K562 (cell line): ENCODE results near the gene MPDU1. TPM values are rescaled to one million over a fixed set of nuclear protein-coding genes. Genes with fewer than 3 reads are reported as not detected.
A peak's percentile ranks its signal among the peaks of the same experiment; 100 is the strongest.

Source experiments
- ARID1B ChIP-seq: fragments of 450-650 bp; IDR thresholded peaks from 2 replicates; pipeline ENCODE4 v1.6.1; 2016; ENCODE audit warnings: antibody characterized with exemption, mild to moderate bottlenecking, inconsistent platforms
- CHD4 ChIP-seq: fragments of 200-600 bp; sonication (generic); IDR thresholded peaks from 3 replicates; pipeline ENCODE4 v1.6.1; 2012; ENCODE audit warnings: low read depth, mild to moderate bottlenecking, mixed read lengths, low read length, inconsistent platforms; ENCODE audit not compliant: insufficient read depth, insufficient replicate concordance, poor library complexity, severe bottlenecking
- CHD7 ChIP-seq: fragments of 200-600 bp; sonication (generic); IDR thresholded peaks from one replicate; pipeline ENCODE4 v1.6.1; 2012; ENCODE audit warnings: mild to moderate bottlenecking, low read depth, low read length, inconsistent platforms
- CREBBP ChIP-seq: IDR thresholded peaks from one replicate; pipeline ENCODE4 v1.6.1; 2012; ENCODE audit warnings: low read depth, mild to moderate bottlenecking, control low read depth, inconsistent platforms, low read length
- HCFC1 ChIP-seq: IDR thresholded peaks from 2 replicates; pipeline ENCODE4 v1.6.1; 2012; ENCODE audit warnings: low read depth, low read length, improper control_type of control experiment
- HMG20A ChIP-seq: fragments of 450-650 bp; formaldehyde crosslinking; conservative IDR thresholded peaks from 2 replicates; pipeline ENCODE4 v1.4.0; 2020; ENCODE audit warnings: mild to moderate bottlenecking, mixed read lengths
- HMG20B ChIP-seq: fragments of 250-450 bp; sonication (Bioruptor Pico); IDR thresholded peaks from 2 replicates; pipeline ENCODE4 v1.5.0; 2021; ENCODE audit warnings: mild to moderate bottlenecking
- KHSRP ChIP-seq: fragments of 450-650 bp; IDR thresholded peaks from 2 replicates; pipeline ENCODE4 v1.6.1; 2017
- KLF1 ChIP-seq: fragments of 450-650 bp; IDR thresholded peaks from 2 replicates; pipeline ENCODE4 v1.6.1; 2016; ENCODE audit warnings: missing genetic modification characterization, missing compliant biosample characterization
- RAD51 ChIP-seq: fragments of 450-650 bp; IDR thresholded peaks from 2 replicates; pipeline ENCODE4 v1.7.1; 2016; ENCODE audit warnings: low read depth, mild to moderate bottlenecking, borderline replicate concordance
- RBFOX2 ChIP-seq: fragments of 200-400 bp; formaldehyde crosslinking; IDR thresholded peaks from 2 replicates; pipeline ENCODE4 v1.6.1; 2017; ENCODE audit warnings: low read depth, mild to moderate bottlenecking, low read length, moderate library complexity
- RBM25 ChIP-seq: fragments of 200-400 bp; formaldehyde crosslinking; IDR thresholded peaks from 2 replicates; pipeline ENCODE4 v1.6.1; 2018; ENCODE audit warnings: low read length, low read depth, moderate library complexity; ENCODE audit not compliant: severe bottlenecking
- VEZF1 ChIP-seq: fragments of 200-800 bp; sonication (Bioruptor generic); IDR thresholded peaks from 2 replicates; pipeline ENCODE4 v1.6.1; 2017; ENCODE audit warnings: missing genetic modification characterization, missing compliant biosample characterization
- ZNF197 ChIP-seq: fragments of 200-800 bp; sonication (Bioruptor generic); IDR thresholded peaks from 2 replicates; pipeline ENCODE4 v1.6.1; 2016; ENCODE audit warnings: low read depth, missing genetic modification characterization, missing compliant biosample characterization
- polyA plus RNA-seq, 8 experiments: library from polyadenylated mRNA; depleted of rRNA in 4 of 8; stranded (reverse) in 5 of 8; unstranded in 3 of 8; fragments of >200 nt; fragmentation: Nextera tagmentation in 2 of 8; fragmentation: Illumina TruSeq in 1 of 8; extraction: Ambion mirVana in 2 of 8; extraction: Trizol in 1 of 8; gene quantifications; 2 replicates each; pipeline versions ENCODE4 v1.2.1 to v1.2.3, GENCODE V29; 2011 to 2014; ENCODE audit warnings: inconsistent platforms in 1 of 8, missing spikeins in 1 of 8
- total RNA-seq, 7 experiments: library from RNA; depleted of rRNA in 6 of 7; stranded (reverse); fragments of >200 nt in 6 of 7; fragmentation: Illumina TruSeq in 2 of 7; extraction: Trizol in 2 of 7; gene quantifications; 2 replicates each; pipeline versions ENCODE4 v1.2.1 to v1.2.3, GENCODE V29; 2011 to 2021; ENCODE audit warnings: low replicate concordance in 1 of 7
- TF ChIP-seq, protein P1 (sequence below): sonication (generic); formaldehyde crosslinking; IDR thresholded peaks from 2 replicates; pipeline ENCODE4 v1.9.0; 2022; ENCODE audit warnings: mild to moderate bottlenecking, missing genetic modification reagents

Gene MPDU1
- total and polyA plus RNA-seq, 9 of the 15 experiments (the other 6 are each of a cell fraction or from before 2014, with no cell fraction given): 4.9 to 179 (median 77.1) TPM

DNA sequence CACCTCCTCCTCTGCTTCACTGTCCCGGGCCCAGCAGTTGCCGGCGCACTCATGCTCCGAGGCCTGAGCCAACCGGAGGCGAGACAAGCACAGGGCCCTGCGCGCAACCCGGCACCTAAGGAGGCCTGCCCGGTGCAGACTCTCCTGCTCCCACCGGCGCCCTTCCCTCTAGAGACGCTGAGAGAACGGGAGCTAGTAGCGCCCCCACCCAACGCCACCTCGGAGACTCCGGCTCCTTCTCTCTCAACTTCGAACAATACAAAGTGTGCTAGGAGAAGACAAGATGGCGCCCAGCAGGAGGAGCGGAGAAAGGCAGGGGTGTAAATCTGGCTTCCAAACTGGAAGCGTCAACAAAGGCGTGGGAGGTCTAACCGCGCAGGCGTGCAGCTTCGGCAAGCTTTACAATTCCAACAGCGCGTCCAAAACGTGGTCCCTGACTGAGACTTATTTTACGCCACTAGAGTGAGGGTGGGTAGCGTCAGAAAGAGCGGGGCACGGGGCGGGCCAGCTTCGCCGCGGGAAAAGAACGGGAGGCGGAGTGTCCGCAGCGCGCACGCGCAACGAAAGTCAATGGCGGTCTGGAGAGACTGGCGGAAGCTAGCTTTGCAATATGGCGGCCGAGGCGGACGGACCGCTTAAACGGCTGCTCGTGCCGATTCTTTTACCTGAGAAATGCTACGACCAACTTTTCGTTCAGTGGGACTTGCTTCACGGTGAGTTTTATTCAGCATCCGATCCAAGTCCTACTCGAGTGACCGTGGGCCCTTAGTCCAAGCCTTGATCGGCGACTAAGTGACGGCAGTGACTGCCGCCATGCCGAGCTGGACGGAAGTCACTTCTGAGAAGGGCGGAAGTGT, at the start of gene MPDU1 (continued):
- TF ChIP-seq CHD7: no peak
- TF ChIP-seq KHSRP: no peak
- no peak for TF ChIP-seq CREBBP
- peak; percentile 78 for TF ChIP-seq VEZF1 (CRISPR knock-in tag)
- TF ChIP-seq CHD4: no peak
- no peak for TF ChIP-seq KLF1 (tag)
- TF ChIP-seq RBFOX2: peak; percentile 90
- TF ChIP-seq ZNF197 (CRISPR knock-in tag): peak; percentile 77
- TF ChIP-seq HMG20A: no peak
- TF ChIP-seq HMG20B (CRISPR knock-in tag): no peak
- no peak for TF ChIP-seq RAD51
- TF ChIP-seq, protein P1, sequence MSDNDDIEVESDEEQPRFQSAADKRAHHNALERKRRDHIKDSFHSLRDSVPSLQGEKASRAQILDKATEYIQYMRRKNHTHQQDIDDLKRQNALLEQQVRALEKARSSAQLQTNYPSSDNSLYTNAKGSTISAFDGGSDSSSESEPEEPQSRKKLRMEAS: peak; percentile 99
- TF ChIP-seq RBM25: no peak
- peak; percentile 76 for TF ChIP-seq HCFC1
- TF ChIP-seq ARID1B: 0 out of 2 replicates have a peak, but pooled peaks have one; percentile 16
